H1 (cell line): ENCODE measurements around the gene PSORS1C2. TPM values are rescaled to one million over a fixed set of nuclear protein-coding genes. Genes with fewer than 3 reads are reported as not detected.

Experiments used
- CTCF ChIA-PET: fragments of 300-600 bp; sonication (Branson Sonifier 250); formaldehyde crosslinking; loops from one replicate; lab custom pipeline; 2021; ENCODE audit not compliant: partially characterized antibody; lab: Charles Lee
- POLR2A ChIA-PET: fragments of 300-600 bp; sonication (Branson Sonifier 250); formaldehyde crosslinking; loops from one replicate; lab custom pipeline; 2021; ENCODE audit warnings: inconsistent platforms; ENCODE audit not compliant: partially characterized antibody; lab: Charles Lee
- DNase-seq, 2 experiments: peaks; one replicate each; pipeline versions ENCODE4 v3.0.0 to v3.0.0-alpha.2; 2010 to 2022; ENCODE audit warnings: low spot score in 2 of 2, low read depth in 1 of 2, mixed read lengths in 1 of 2
- FAIRE-seq: peaks from 2 replicates; lab custom pipeline; 2011; peaks lifted over from hg19 to GRCh38; lab: Jason Lieb, UNC
- H2AFZ ChIP-seq: 2 replicates; pipeline ENCODE4 v1.8.1; 2012; ENCODE audit warnings: low read length, inconsistent platforms
- H2AK5ac ChIP-seq: 2 replicates; pipeline ENCODE4 v1.6.1; 2013; ENCODE audit warnings: low read depth, low read length
- H2BK120ac ChIP-seq: replicated peaks from 2 replicates; pipeline ENCODE3; 2013; ENCODE audit warnings: low read depth, low read length, inconsistent platforms
- H2BK12ac ChIP-seq: 2 replicates; pipeline ENCODE4 v1.6.1; 2013; ENCODE audit warnings: low read depth, low read length
- H2BK15ac ChIP-seq: 2 replicates; pipeline ENCODE4 v1.6.1; 2013; ENCODE audit warnings: low read length
- H2BK20ac ChIP-seq: 2 replicates; pipeline ENCODE4 v1.6.1; 2013; ENCODE audit warnings: low read length
- H2BK5ac ChIP-seq: 2 replicates; pipeline ENCODE4 v1.6.1; 2013; ENCODE audit warnings: low read depth, low read length
- H3K14ac ChIP-seq: 2 replicates; pipeline ENCODE4 v1.6.1; 2013; ENCODE audit warnings: inconsistent platforms; ENCODE audit not compliant: insufficient read length
- H3K18ac ChIP-seq: 2 replicates; pipeline ENCODE4 v1.6.1; 2013; ENCODE audit warnings: low read length; ENCODE audit errors: extremely low read depth
- H3K23ac ChIP-seq: 2 replicates; pipeline ENCODE4 v1.6.1; 2013; ENCODE audit warnings: inconsistent platforms; ENCODE audit not compliant: insufficient read length
- H3K23me2 ChIP-seq: 2 replicates; pipeline ENCODE4 v1.6.1; 2013; ENCODE audit warnings: low read depth, low read length
- H3K27ac ChIP-seq: 2 replicates; pipeline ENCODE4 v1.6.1; 2011; ENCODE audit warnings: low read depth, low read length, inconsistent platforms
- H3K27me3 ChIP-seq, 4 experiments: replicated peaks in 1 of 4; 1 replicate in 1 of 4; 2 replicates in 3 of 4; pipeline versions ENCODE4 v1.6.1 to v1.8.1; 2011 to 2013; ENCODE audit warnings: low read length in 3 of 4, mild to moderate bottlenecking in 3 of 4, inconsistent platforms in 2 of 4, mixed read lengths in 2 of 4, moderate library complexity in 1 of 4; ENCODE audit not compliant: control insufficient read depth in 3 of 4, insufficient read depth in 3 of 4; ENCODE audit errors: extremely low read depth in 1 of 4
- H3K36me3 ChIP-seq, 4 experiments: 2 replicates each; pipeline versions ENCODE4 v1.6.1 to v1.8.1; 2011 to 2013; ENCODE audit warnings: mild to moderate bottlenecking in 4 of 4, low read length in 3 of 4, moderate library complexity in 2 of 4, control low read depth in 1 of 4, inconsistent platforms in 1 of 4; ENCODE audit not compliant: insufficient read depth in 4 of 4, control insufficient read depth in 2 of 4
- H3K4ac ChIP-seq: replicated peaks from 2 replicates; pipeline ENCODE3; 2013; ENCODE audit warnings: low read length, low read depth, mixed read lengths, inconsistent platforms; ENCODE audit not compliant: insufficient read length
- H3K4me1 ChIP-seq, 4 experiments: replicated peaks in 1 of 4; 1 replicate in 1 of 4; 2 replicates in 3 of 4; pipeline versions ENCODE4 v1.6.1 to v1.8.1; 2011 to 2013; ENCODE audit warnings: low read length in 3 of 4, inconsistent platforms in 2 of 4, mixed read lengths in 1 of 4; ENCODE audit not compliant: insufficient read depth in 4 of 4, control insufficient read depth in 3 of 4
- H3K4me2 ChIP-seq, 2 experiments: 2 replicates each; pipeline versions ENCODE4 v1.6.1 to v1.8.1; 2011 to 2013; ENCODE audit warnings: low read depth in 2 of 2, low read length in 2 of 2, control low read depth in 1 of 2, inconsistent platforms in 1 of 2, mild to moderate bottlenecking in 1 of 2; ENCODE audit not compliant: insufficient read depth in 1 of 2
- H3K4me3 ChIP-seq, 4 experiments: fragments of 200-600, 300-600 bp in 1 of 4; sonication (generic), shearing (Covaris generic), sonication (Bioruptor Twin) in 1 of 4; 2 replicates each; pipeline versions ENCODE4 v1.5.1 to v1.8.1; 2011 to 2016; ENCODE audit warnings: low read length in 4 of 4, low read depth in 3 of 4, control low read depth in 2 of 4, inconsistent platforms in 2 of 4, mild to moderate bottlenecking in 2 of 4, mixed read lengths in 1 of 4, moderate library complexity in 1 of 4; ENCODE audit not compliant: insufficient read depth in 2 of 4; ENCODE audit errors: extremely low read depth in 1 of 4
- H3K56ac ChIP-seq: replicated peaks from 2 replicates; pipeline ENCODE3; 2013; ENCODE audit warnings: low read depth, mild to moderate bottlenecking, mixed read lengths, low read length, inconsistent platforms; ENCODE audit not compliant: insufficient read length
- H3K79me1 ChIP-seq: 2 replicates; pipeline ENCODE4 v1.6.1; 2013; ENCODE audit warnings: low read depth, low read length, control low read depth
- H3K79me2 ChIP-seq, 2 experiments: 2 replicates each; pipeline versions ENCODE4 v1.6.1 to v1.8.1; 2012 to 2013; ENCODE audit warnings: low read length in 2 of 2, mild to moderate bottlenecking in 2 of 2, inconsistent platforms in 1 of 2; ENCODE audit not compliant: insufficient read depth in 2 of 2, control insufficient read depth in 1 of 2
- H3K9ac ChIP-seq, 4 experiments: replicated peaks in 1 of 4; 1 replicate in 1 of 4; 2 replicates in 3 of 4; pipeline versions ENCODE4 v1.6.1 to v1.8.1; 2011 to 2013; ENCODE audit warnings: low read depth in 3 of 4, low read length in 3 of 4, control low read depth in 2 of 4, mild to moderate bottlenecking in 2 of 4, moderate library complexity in 2 of 4, inconsistent platforms in 1 of 4; ENCODE audit errors: extremely low read depth in 1 of 4
- H3K9me3 ChIP-seq, 2 experiments: 2 replicates each; pipeline versions ENCODE4 v1.6.1 to v1.8.1; 2012 to 2013; ENCODE audit warnings: mild to moderate bottlenecking in 2 of 2, moderate library complexity in 2 of 2, control low read depth in 1 of 2, inconsistent platforms in 1 of 2, low read depth in 1 of 2, low read length in 1 of 2, mixed read lengths in 1 of 2; ENCODE audit not compliant: insufficient read depth in 2 of 2
- H4K20me1 ChIP-seq, 2 experiments: replicated peaks in 1 of 2; 2 replicates each; pipeline versions ENCODE3 to v1.8.1; 2011 to 2013; ENCODE audit warnings: inconsistent platforms in 2 of 2, low read length in 2 of 2, mild to moderate bottlenecking in 1 of 2; ENCODE audit not compliant: insufficient read depth in 2 of 2, control insufficient read depth in 1 of 2
- H4K5ac ChIP-seq: 2 replicates; pipeline ENCODE4 v1.6.1; 2013; ENCODE audit warnings: low read length, low read depth, mixed read lengths, inconsistent platforms; ENCODE audit not compliant: insufficient read length
- H4K8ac ChIP-seq: 2 replicates; pipeline ENCODE4 v1.8.0; 2013; ENCODE audit warnings: mild to moderate bottlenecking, moderate library complexity, low read length, inconsistent platforms; ENCODE audit not compliant: insufficient read depth; ENCODE audit errors: extremely low read depth
- H4K91ac ChIP-seq: replicated peaks from 2 replicates; pipeline ENCODE3; 2013; ENCODE audit warnings: low read length, mixed read lengths, inconsistent platforms; ENCODE audit not compliant: insufficient read length
- POU5F1 ChIP-seq: IDR thresholded peaks from 2 replicates; pipeline ENCODE4 v1.6.1; 2011; ENCODE audit warnings: low read depth, mild to moderate bottlenecking, low read length, moderate library complexity
- WGBS, 2 experiments: shearing (Covaris generic) in 1 of 2; methylation state at CpG; one replicate each; pipeline versions ENCODE4 v1.1.6 to v1.1.7; 2013 to 2015; ENCODE audit warnings: low lambda C conversion rate in 2 of 2, mixed read lengths in 2 of 2, inconsistent platforms in 1 of 2, low coverage in 1 of 2, missing lambda C conversion rate in 1 of 2; ENCODE audit not compliant: insufficient replicate concordance in 2 of 2, insufficient coverage in 1 of 2, insufficient read length in 1 of 2; ENCODE audit errors: extremely low coverage in 1 of 2, missing lambda C conversion rate in 1 of 2; 5-methylcytosine and 5-hydroxymethylcytosine counted together
- polyA plus RNA-seq, 7 experiments: library from polyadenylated mRNA; depleted of rRNA in 3 of 7; stranded (reverse) in 5 of 7; unstranded in 2 of 7; fragments of >200 nt in 5 of 7; fragments of 200-250 nt in 2 of 7; gene quantifications; 1 replicate in 5 of 7; 2 replicates in 1 of 7; 4 replicates in 1 of 7; pipeline versions ENCODE4 v1.2.1 to v1.2.3, GENCODE V29; 2011 to 2013; ENCODE audit warnings: missing spikeins in 2 of 7, mixed read lengths in 2 of 7
- total RNA-seq: library from RNA; stranded (reverse); fragmentation: NEBNext Ultra II Directional; extraction: Animal tissue kit (Norgen Biotek cat#: 25700); gene quantifications from 2 replicates; pipeline ENCODE4 v1.2.1, GENCODE V29; 2021
- TF ChIP-seq, protein P1 (sequence below), 3 experiments: IDR thresholded peaks; 1 replicate in 2 of 3; 2 replicates in 1 of 3; pipeline versions ENCODE4 v1.5.1 to v1.6.1; 2011; ENCODE audit warnings: low read length in 3 of 3, mild to moderate bottlenecking in 3 of 3, inconsistent platforms in 2 of 3, low read depth in 1 of 3, moderate library complexity in 1 of 3; ENCODE audit not compliant: insufficient read depth in 1 of 3; ENCODE audit errors: control extremely low read depth in 1 of 3

PSORS1C2 gene
- total and polyA plus RNA-seq, 2 of the 8 experiments (the other 6 are each of a cell fraction or from before 2014, with no cell fraction given), result 0.11 TPM; not detected in 1

DNA sequence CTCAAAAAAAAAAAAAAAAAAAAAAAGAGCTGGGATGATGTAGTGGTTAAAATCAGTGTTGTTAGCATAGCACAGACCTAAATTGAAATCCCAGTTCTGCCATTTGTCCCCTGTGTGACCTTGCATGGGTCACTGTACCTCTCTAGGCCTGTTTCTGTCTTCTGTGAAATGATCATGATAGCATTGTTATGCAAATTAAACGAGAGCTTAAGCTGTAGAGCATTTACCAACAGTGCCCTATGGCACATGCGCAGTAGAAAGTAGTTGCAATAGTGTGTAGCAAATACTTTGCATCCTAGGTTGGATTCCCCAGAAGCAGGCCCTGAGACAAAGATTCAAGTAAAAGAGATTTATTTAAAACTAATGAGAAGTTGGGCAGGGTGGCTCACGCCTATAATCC lies 7.3 kb downstream of the PSORS1C2 start:
- H3K18ac ChIP-seq, result no peak overlapping the region
- H4K91ac ChIP-seq, result no peak overlapping the region
- no peak overlapping the region for H4K8ac ChIP-seq
- FAIRE-seq (no peak), DNase-seq (no peak)
- H3K23me2 ChIP-seq, result no peaks in the 10 kb centered on the region
- H2AFZ ChIP-seq, result no peak overlapping the region
- WGBS, 2 experiments, result 77% methylated on average over 3 of the region's 3 CpGs; no CpG with 5 or more reads in 1 of the 2 experiments
- no peak overlapping the region for H2BK5ac ChIP-seq
- H3K9me3 ChIP-seq, result no peaks in the 10 kb centered on the region
- no peaks in the 10 kb centered on the region for H3K79me2 ChIP-seq
- H3K27ac ChIP-seq, result no peak overlapping the region
- ChIA-PET CTCF (interaction anchor here (0.6 to 13.5 kb wide), 15 partner anchors 9 to 309 kb away, joined by 3 to 187 read pairs (median 6); partner anchors contain the start of genes C6orf15, CCHCR1, PSORS1C1 and PSORS1C2), POLR2A (interaction anchor here (68.5 kb wide), 1 partner anchor 37 kb away, joined by 2251 read pairs; the partner anchor contains the start of genes CCHCR1, POU5F1, PSORS1C2 and TCF19)
- H3K79me1 ChIP-seq, result no peaks in the 10 kb centered on the region
- H2BK12ac ChIP-seq, result no peak overlapping the region
- no peak overlapping the region for H4K5ac ChIP-seq
- no peak overlapping the region for H2BK20ac ChIP-seq
- H3K23ac ChIP-seq, result no peak overlapping the region
- H3K14ac ChIP-seq, result no peak overlapping the region
- H3K36me3 ChIP-seq, result no peaks in the 10 kb centered on the region
- no peaks in the 10 kb centered on the region for H4K20me1 ChIP-seq
- peaks cover 0 to 3% (median under 1%) of the 10 kb centered on the region in 4 experiments; a peak in 3 of 7 replicates for H3K4me1 ChIP-seq
- H2AK5ac ChIP-seq, result no peak overlapping the region
- TF ChIP-seq, protein P1, sequence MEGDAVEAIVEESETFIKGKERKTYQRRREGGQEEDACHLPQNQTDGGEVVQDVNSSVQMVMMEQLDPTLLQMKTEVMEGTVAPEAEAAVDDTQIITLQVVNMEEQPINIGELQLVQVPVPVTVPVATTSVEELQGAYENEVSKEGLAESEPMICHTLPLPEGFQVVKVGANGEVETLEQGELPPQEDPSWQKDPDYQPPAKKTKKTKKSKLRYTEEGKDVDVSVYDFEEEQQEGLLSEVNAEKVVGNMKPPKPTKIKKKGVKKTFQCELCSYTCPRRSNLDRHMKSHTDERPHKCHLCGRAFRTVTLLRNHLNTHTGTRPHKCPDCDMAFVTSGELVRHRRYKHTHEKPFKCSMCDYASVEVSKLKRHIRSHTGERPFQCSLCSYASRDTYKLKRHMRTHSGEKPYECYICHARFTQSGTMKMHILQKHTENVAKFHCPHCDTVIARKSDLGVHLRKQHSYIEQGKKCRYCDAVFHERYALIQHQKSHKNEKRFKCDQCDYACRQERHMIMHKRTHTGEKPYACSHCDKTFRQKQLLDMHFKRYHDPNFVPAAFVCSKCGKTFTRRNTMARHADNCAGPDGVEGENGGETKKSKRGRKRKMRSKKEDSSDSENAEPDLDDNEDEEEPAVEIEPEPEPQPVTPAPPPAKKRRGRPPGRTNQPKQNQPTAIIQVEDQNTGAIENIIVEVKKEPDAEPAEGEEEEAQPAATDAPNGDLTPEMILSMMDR (IDR thresholded peaks at IDR 0.05; ENCODE audit: control extremely low read depth in 1 of 3, insufficient read depth in 1 of 3, low read depth in 1 of 3, low read length in 3 of 3), result no peak
- TF ChIP-seq POU5F1, result peak; percentile 56; the same call in 1 of the 2 replicates
- H3K56ac ChIP-seq, result no peak overlapping the region
- H2BK120ac ChIP-seq, result no peak overlapping the region
- no peak overlapping the region for H3K4me3 ChIP-seq
- H2BK15ac ChIP-seq, result no peak overlapping the region
- no peak overlapping the region for H3K4me2 ChIP-seq
- no peak overlapping the region for H3K9ac ChIP-seq
- no peaks in the 10 kb centered on the region for H3K27me3 ChIP-seq
- H3K4ac ChIP-seq, result no peak overlapping the region
